MCF 10A (cell line): ENCODE measurements around the gene STIM2. TPM values are rescaled to one million over a fixed set of nuclear protein-coding genes. Genes with fewer than 3 reads are reported as not detected.

Experiments used
- BruUV-seq: library from RNA; stranded (reverse); fragments of 400-500 nt; replicated peaks from 2 replicates; lab custom pipeline; 2021; lab: Mats Ljungman, UMichigan
- CTCF ChIA-PET: fragments of 300-600 bp; sonication (Branson Sonifier 250); formaldehyde crosslinking; extraction: SDS; loops from one replicate; lab custom pipeline; 2021; ENCODE audit warnings: antibody characterized with exemption, inconsistent platforms; lab: Yijun Ruan, JAX
- POLR2A ChIA-PET: fragments of 300-600, 350-650 bp; sonication (Branson Sonifier 250); formaldehyde crosslinking; extraction: SDS; loops from one replicate; lab custom pipeline; 2020; ENCODE audit warnings: antibody characterized with exemption, inconsistent platforms; lab: Yijun Ruan, JAX
- DNase-seq: peaks from one replicate; pipeline ENCODE4 v3.0.0-alpha.2; 2018; ENCODE audit not compliant: unreplicated experiment
- H3K27ac Mint-ChIP-seq: one replicate; pipeline ENCODE4 v1.8.0; 2022; ENCODE audit warnings: mild to moderate bottlenecking, low read depth, mixed read lengths; ENCODE audit not compliant: unreplicated experiment
- H3K27me3 Mint-ChIP-seq: one replicate; pipeline ENCODE4 v1.8.0; 2022; ENCODE audit warnings: mixed read lengths; ENCODE audit not compliant: insufficient read depth, unreplicated experiment
- H3K36me3 Mint-ChIP-seq: one replicate; pipeline ENCODE4 v1.8.0; 2022; ENCODE audit warnings: mild to moderate bottlenecking, moderate library complexity, mixed read lengths; ENCODE audit not compliant: insufficient read depth, unreplicated experiment
- H3K4me1 Mint-ChIP-seq: one replicate; pipeline ENCODE4 v1.8.0; 2022; ENCODE audit warnings: mixed read lengths; ENCODE audit not compliant: insufficient read depth, unreplicated experiment
- H3K4me3 Mint-ChIP-seq: one replicate; pipeline ENCODE4 v1.8.0; 2022; ENCODE audit warnings: mild to moderate bottlenecking, moderate library complexity, mixed read lengths; ENCODE audit not compliant: unreplicated experiment
- H3K9me3 Mint-ChIP-seq: one replicate; pipeline ENCODE4 v1.8.0; 2022; ENCODE audit warnings: mixed read lengths; ENCODE audit not compliant: unreplicated experiment
- intact Hi-C: fragments of 100-400 bp; cut with micrococcal nuclease; formaldehyde crosslinking; loops from 2 replicates; pipeline ENCODE4 v1.14.1; 2022
- total RNA-seq: library from RNA; stranded (reverse); gene quantifications from 2 replicates; pipeline ENCODE4 v1.2.3, GENCODE V29; 2022
- TF ChIP-seq, protein P1 (sequence below): fragments of 200-600 bp; IDR thresholded peaks from one replicate; pipeline ENCODE4 v1.8.0; 2022; ENCODE audit warnings: antibody characterized with exemption, mild to moderate bottlenecking; ENCODE audit not compliant: unreplicated experiment

Gene STIM2
- total RNA-seq, 1 experiment from 2014 or later: 18.5 TPM

- Mint-ChIP-seq H3K27me3 (no peaks in the 10 kb centered on the region), H3K4me3 (no peak overlapping the region), H3K27ac (no peak overlapping the region), H3K4me1 (no peaks in the 10 kb centered on the region), H3K36me3 (no peaks in the 10 kb centered on the region), H3K9me3 (no peaks in the 10 kb centered on the region)
- POLR2A ChIA-PET: interaction anchor here (0.8 to 1.4 kb wide), 2 partner anchors 13 to 14 kb away, joined by 3 read pairs; no protein-coding TSS in a partner anchor
- TF ChIP-seq, protein P1, sequence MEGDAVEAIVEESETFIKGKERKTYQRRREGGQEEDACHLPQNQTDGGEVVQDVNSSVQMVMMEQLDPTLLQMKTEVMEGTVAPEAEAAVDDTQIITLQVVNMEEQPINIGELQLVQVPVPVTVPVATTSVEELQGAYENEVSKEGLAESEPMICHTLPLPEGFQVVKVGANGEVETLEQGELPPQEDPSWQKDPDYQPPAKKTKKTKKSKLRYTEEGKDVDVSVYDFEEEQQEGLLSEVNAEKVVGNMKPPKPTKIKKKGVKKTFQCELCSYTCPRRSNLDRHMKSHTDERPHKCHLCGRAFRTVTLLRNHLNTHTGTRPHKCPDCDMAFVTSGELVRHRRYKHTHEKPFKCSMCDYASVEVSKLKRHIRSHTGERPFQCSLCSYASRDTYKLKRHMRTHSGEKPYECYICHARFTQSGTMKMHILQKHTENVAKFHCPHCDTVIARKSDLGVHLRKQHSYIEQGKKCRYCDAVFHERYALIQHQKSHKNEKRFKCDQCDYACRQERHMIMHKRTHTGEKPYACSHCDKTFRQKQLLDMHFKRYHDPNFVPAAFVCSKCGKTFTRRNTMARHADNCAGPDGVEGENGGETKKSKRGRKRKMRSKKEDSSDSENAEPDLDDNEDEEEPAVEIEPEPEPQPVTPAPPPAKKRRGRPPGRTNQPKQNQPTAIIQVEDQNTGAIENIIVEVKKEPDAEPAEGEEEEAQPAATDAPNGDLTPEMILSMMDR: no peak
- no peak for DNase-seq
- CTCF ChIA-PET: no interaction called here
- intact Hi-C loops: no loop called here
- no TSS peak for BruUV-seq
Observed at GRCh38 chr4:26885912-26886274, 25.3 kb downstream of the STIM2 start.

DNA sequence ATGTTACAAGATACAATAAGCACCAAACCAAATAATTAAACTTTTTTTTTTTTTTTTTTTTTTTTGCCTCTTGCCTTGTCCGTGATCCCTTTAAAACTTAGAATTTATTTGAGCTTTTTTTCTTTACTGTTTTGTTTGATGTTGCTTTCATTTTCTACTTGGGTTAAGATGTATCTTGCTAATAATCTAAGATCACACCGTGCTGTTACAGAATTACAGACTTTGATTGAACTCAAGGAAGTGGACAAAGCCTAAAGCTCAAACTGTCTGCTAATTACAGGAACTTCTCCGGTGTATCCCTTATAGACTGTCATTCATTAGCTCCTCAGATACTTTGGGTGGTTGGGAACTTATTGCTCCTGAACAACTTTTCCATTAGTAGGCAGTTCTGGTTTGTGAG, 26.5 kb downstream of the STIM2 start:
- CTCF ChIA-PET: interaction anchor here (0.9 kb wide), 1 partner anchor 48 kb away, joined by 3 read pairs; no protein-coding TSS in a partner anchor
- DNase-seq: no peak
- TF ChIP-seq, protein P1: no peak

GRCh38 chr4:26887809-26888208, 27.2 kb downstream of the STIM2 start:
- Mint-ChIP-seq H3K4me3 (no peak overlapping the region), H3K4me1 (no peaks in the 10 kb centered on the region), H3K27me3 (no peaks in the 10 kb centered on the region), H3K9me3 (no peaks in the 10 kb centered on the region), H3K36me3 (no peaks in the 10 kb centered on the region), H3K27ac (no peak overlapping the region)
- BruUV-seq: no TSS peak
- CTCF ChIA-PET: no interaction called here
- no peak for DNase-seq
- TF ChIP-seq, protein P1: no peak
- POLR2A ChIA-PET: no interaction called here
- intact Hi-C loops: no loop called here

More for the DNA sequence above, 26.5 kb downstream of the STIM2 start:
- BruUV-seq: no TSS peak
- Mint-ChIP-seq H3K27me3 (no peaks in the 10 kb centered on the region), H3K36me3 (no peaks in the 10 kb centered on the region), H3K9me3 (no peaks in the 10 kb centered on the region), H3K4me1 (no peaks in the 10 kb centered on the region), H3K4me3 (no peak overlapping the region), H3K27ac (no peak overlapping the region)
- intact Hi-C loops: no loop called here
- POLR2A ChIA-PET: interaction anchor here (1.4 kb wide), 1 partner anchor 14 kb away, joined by 3 read pairs; no protein-coding TSS in a partner anchor

- TF ChIP-seq, protein P1: no peak
- Mint-ChIP-seq H3K27me3 (no peaks in the 10 kb centered on the region), H3K27ac (no peak overlapping the region), H3K9me3 (no peaks in the 10 kb centered on the region), H3K36me3 (no peaks in the 10 kb centered on the region), H3K4me1 (no peaks in the 10 kb centered on the region), H3K4me3 (no peak overlapping the region)
- no TSS peak for BruUV-seq
- ChIA-PET CTCF (interaction anchor here (0.7 kb wide), 1 partner anchor 893 kb away, joined by 3 read pairs; no protein-coding TSS in a partner anchor), POLR2A (no interaction called here)
- DNase-seq: no peak
- intact Hi-C loops: no loop called here
Observed at GRCh38 chr4:26889356-26889755, 28.7 kb downstream of the STIM2 start.
